GM23338 (cell line): ENCODE data around the gene CTNND2. TPM values are rescaled to one million over a fixed set of nuclear protein-coding genes. Genes with fewer than 3 reads are reported as not detected.

Experiments used
- ATAC-seq: fragments of 200-7000 bp; cut with Tn5 transposase; 3 replicates; pipeline ENCODE4 v1.9.1; 2020
- DNase-seq: peaks from one replicate; pipeline ENCODE4 v3.0.0-alpha.2; 2015; ENCODE audit warnings: low spot score
- H2AFZ ChIP-seq: fragments of 200-600 bp; sonication (generic); 2 replicates; pipeline ENCODE4 v1.8.0; 2016; ENCODE audit warnings: antibody characterized with exemption, mild to moderate bottlenecking, moderate library complexity
- H3F3A ChIP-seq: fragments of 200-600 bp; sonication (generic); replicated peaks from 2 replicates; pipeline ENCODE4 v1.8.0; 2017; ENCODE audit warnings: antibody characterized with exemption, mixed run types, low read depth
- H3K27ac ChIP-seq: fragments of 200-600 bp; sonication (generic); 2 replicates; pipeline ENCODE4 v1.6.1; 2016; ENCODE audit warnings: low read depth
- H3K27me3 ChIP-seq: fragments of 200-600 bp; sonication (generic); 2 replicates; pipeline ENCODE4 v1.8.0; 2016; ENCODE audit warnings: mild to moderate bottlenecking, mixed run types, moderate library complexity; ENCODE audit not compliant: insufficient read depth
- H3K36me3 ChIP-seq: fragments of 200-600 bp; sonication (generic); 2 replicates; pipeline ENCODE4 v1.8.0; 2016; ENCODE audit warnings: mild to moderate bottlenecking; ENCODE audit not compliant: insufficient read depth
- H3K4me1 ChIP-seq: fragments of 200-600 bp; sonication (generic); 2 replicates; pipeline ENCODE4 v1.8.0; 2016; ENCODE audit warnings: mild to moderate bottlenecking, moderate library complexity; ENCODE audit not compliant: insufficient read depth
- H3K4me2 ChIP-seq: fragments of 200-600 bp; sonication (generic); 2 replicates; pipeline ENCODE4 v1.7.1; 2017; ENCODE audit warnings: mixed run types
- H3K4me3 ChIP-seq: fragments of 200-600 bp; sonication (generic); 2 replicates; pipeline ENCODE4 v1.6.1; 2016; ENCODE audit warnings: mixed run types
- H3K79me2 ChIP-seq: fragments of 200-600 bp; sonication (generic); replicated peaks from 2 replicates; pipeline ENCODE4 v1.8.0; 2017; ENCODE audit warnings: mild to moderate bottlenecking; ENCODE audit not compliant: insufficient read depth
- H3K9me2 ChIP-seq: fragments of 200-600 bp; sonication (generic); 2 replicates; pipeline ENCODE4 v1.8.0; 2017; ENCODE audit not compliant: insufficient read depth
- H4K20me1 ChIP-seq: fragments of 200-600 bp; sonication (generic); replicated peaks from 2 replicates; pipeline ENCODE4 v1.8.0; 2017; ENCODE audit warnings: mild to moderate bottlenecking; ENCODE audit not compliant: insufficient read depth
- H3K27ac Mint-ChIP-seq: 2 replicates; pipeline ENCODE4 v1.8.0; 2020; ENCODE audit warnings: inconsistent platforms, mild to moderate bottlenecking, moderate library complexity, mixed read lengths
- H3K27me3 Mint-ChIP-seq: 3 replicates; pipeline ENCODE4 v1.8.0; 2022; ENCODE audit warnings: low read depth, mild to moderate bottlenecking, moderate library complexity, mixed read lengths, inconsistent platforms; ENCODE audit not compliant: insufficient read depth, poor library complexity
- H3K36me3 Mint-ChIP-seq: 3 replicates; pipeline ENCODE4 v1.8.0; 2021; ENCODE audit warnings: low read depth, mild to moderate bottlenecking, inconsistent platforms, moderate library complexity, mixed read lengths
- H3K4me1 Mint-ChIP-seq: 3 replicates; pipeline ENCODE4 v1.8.0; 2020; ENCODE audit warnings: mild to moderate bottlenecking, inconsistent platforms, mixed read lengths
- H3K4me3 Mint-ChIP-seq: 3 replicates; pipeline ENCODE4 v1.8.0; 2021; ENCODE audit warnings: moderate library complexity, mild to moderate bottlenecking, inconsistent platforms, mixed read lengths
- H3K9me3 Mint-ChIP-seq: 3 replicates; pipeline ENCODE4 v1.8.0; 2020; ENCODE audit warnings: moderate library complexity, mild to moderate bottlenecking, inconsistent platforms, mixed read lengths
- CREB1 ChIP-seq: fragments of 250-450 bp; sonication (Bioruptor Pico); IDR thresholded peaks from 2 replicates; pipeline ENCODE4 v1.5.0; 2020; ENCODE audit warnings: low read depth, mild to moderate bottlenecking, moderate library complexity
- CTCF ChIP-seq, 2 experiments: fragments of 200-600 bp in 1 of 2; sonication (generic) in 1 of 2; conservative IDR thresholded peaks; 2 replicates each; pipeline versions ENCODE4 v1.5.1 to v1.6.1; 2016 to 2017; ENCODE audit warnings: antibody characterized with exemption in 2 of 2, low read depth in 2 of 2, mild to moderate bottlenecking in 2 of 2, moderate library complexity in 1 of 2
- ETS1 ChIP-seq: IDR thresholded peaks from 2 replicates; pipeline ENCODE4 v1.6.1; 2016; ENCODE audit warnings: antibody characterized with exemption
- EZH2 ChIP-seq: fragments of 200-600 bp; sonication (generic); IDR thresholded peaks from one replicate; pipeline ENCODE4 v1.8.0; 2017; ENCODE audit warnings: antibody characterized with exemption, mild to moderate bottlenecking, low read depth; ENCODE audit not compliant: unreplicated experiment
- JUNB ChIP-seq: IDR thresholded peaks from one replicate; pipeline ENCODE4 v1.6.1; 2016; ENCODE audit warnings: antibody characterized with exemption; ENCODE audit not compliant: unreplicated experiment
- NANOG ChIP-seq: IDR thresholded peaks from 2 replicates; pipeline ENCODE4 v1.6.1; 2016; ENCODE audit warnings: antibody characterized with exemption, borderline replicate concordance
- POLR2AphosphoS5 ChIP-seq: IDR thresholded peaks from 2 replicates; pipeline ENCODE4 v1.6.1; 2016; ENCODE audit warnings: antibody characterized with exemption, low read depth
- REST ChIP-seq: IDR thresholded peaks from one replicate; pipeline ENCODE4 v1.6.1; 2018; ENCODE audit warnings: antibody characterized with exemption; ENCODE audit not compliant: unreplicated experiment
- STAT1 ChIP-seq: IDR thresholded peaks from one replicate; pipeline ENCODE4 v1.6.1; 2016; ENCODE audit warnings: antibody characterized with exemption; ENCODE audit not compliant: unreplicated experiment
- ZNF114 ChIP-seq: fragments of 250-450 bp; sonication (Bioruptor Pico); IDR thresholded peaks from 2 replicates; pipeline ENCODE4 v1.5.0; 2020; ENCODE audit warnings: mild to moderate bottlenecking, moderate library complexity
- ZNF331 ChIP-seq: fragments of 250-450 bp; sonication (Bioruptor Pico); IDR thresholded peaks from 2 replicates; pipeline ENCODE4 v1.5.0; 2020; ENCODE audit warnings: low read depth, mild to moderate bottlenecking, moderate library complexity
- ZNF462 ChIP-seq: fragments of 250-450 bp; sonication (Bioruptor Pico); IDR thresholded peaks from 2 replicates; pipeline ENCODE4 v1.5.0; 2020; ENCODE audit warnings: mild to moderate bottlenecking, moderate library complexity
- polyA plus RNA-seq: library from polyadenylated mRNA; unstranded; fragments of >200 nt; fragmentation: Nextera tagmentation; extraction: Ambion mirVana; gene quantifications from 2 replicates; pipeline ENCODE4 v1.2.1, GENCODE V29; 2016
- total RNA-seq: library from RNA; depleted of rRNA; stranded (reverse); fragments of >200 nt; shearing (Covaris generic); gene quantifications from 2 replicates; pipeline ENCODE4 v1.2.3, GENCODE V29; 2014

CTNND2 gene
- total and polyA plus RNA-seq, 2 experiments from 2014 or later, result 5.1 to 7.0 TPM

GRCh38 chr5:11371021-11371420 lies 533.2 kb downstream of the CTNND2 start:
- H3K4me1 ChIP-seq, result peaks cover 18% of the 10 kb centered on the region
- ATAC-seq (no peak), DNase-seq (no peak)
- H4K20me1 ChIP-seq, result no peaks in the 10 kb centered on the region
- no peak overlapping the region for H3K27ac Mint-ChIP-seq
- H3K4me3 ChIP-seq, result no peak overlapping the region
- H3K27ac ChIP-seq, result no peak overlapping the region
- H3K9me3 Mint-ChIP-seq, result no peaks in the 10 kb centered on the region
- TF ChIP-seq CTCF (conservative IDR thresholded peaks at IDR 0.05; ENCODE audit: low read depth in 2 of 2) (no peak), NANOG (no peak), ZNF331 (CRISPR knock-in tag) (no peak), EZH2 (no peak), ETS1 (no peak), STAT1 (no peak), REST (no peak), ZNF114 (CRISPR knock-in tag) (no peak), CREB1 (CRISPR knock-in tag) (no peak), JUNB (no peak), ZNF462 (CRISPR knock-in tag) (no peak), POLR2AphosphoS5 (no peak)
- no peaks in the 10 kb centered on the region for H3K79me2 ChIP-seq
- no peak overlapping the region for H3K4me2 ChIP-seq
- H3K4me3 Mint-ChIP-seq, result no peak overlapping the region
- H3K36me3 Mint-ChIP-seq, result no peaks in the 10 kb centered on the region
- 0 out of 2 replicates have a peak, but pooled peaks cover 4% of the 10 kb centered on the region for H3K9me2 ChIP-seq
- H3K27me3 ChIP-seq, result no peaks in the 10 kb centered on the region
- no peaks in the 10 kb centered on the region for H3F3A ChIP-seq
- no peaks in the 10 kb centered on the region for H3K36me3 ChIP-seq
- H3K27me3 Mint-ChIP-seq, result no peaks in the 10 kb centered on the region
- H2AFZ ChIP-seq, result no peak overlapping the region
- peaks cover 27% of the 10 kb centered on the region for H3K4me1 Mint-ChIP-seq
